ENCODE data around the gene RRP12.
"Not testable (repeated sequence)": the region's sequence is repeated elsewhere in the genome, so short reads cannot be mapped to it uniquely, and the experiment has no call there.

Gene RRP12

DNA sequence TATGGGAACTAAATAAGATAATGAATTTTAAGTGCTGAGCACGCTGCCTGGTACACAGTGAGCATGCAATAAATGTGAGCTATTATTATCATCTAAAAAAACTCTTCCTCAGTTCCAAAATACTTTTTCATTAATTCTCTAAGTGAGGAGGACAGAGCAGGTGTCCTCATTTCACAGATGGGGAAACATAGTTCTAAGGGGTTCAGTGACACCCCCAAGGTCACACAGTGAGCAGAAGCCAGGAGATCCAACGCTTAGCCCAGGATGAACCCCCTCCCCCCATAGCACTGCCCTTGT is 6.8 kb upstream of the RRP12 start:
- no peak for DNase-seq

DNA sequence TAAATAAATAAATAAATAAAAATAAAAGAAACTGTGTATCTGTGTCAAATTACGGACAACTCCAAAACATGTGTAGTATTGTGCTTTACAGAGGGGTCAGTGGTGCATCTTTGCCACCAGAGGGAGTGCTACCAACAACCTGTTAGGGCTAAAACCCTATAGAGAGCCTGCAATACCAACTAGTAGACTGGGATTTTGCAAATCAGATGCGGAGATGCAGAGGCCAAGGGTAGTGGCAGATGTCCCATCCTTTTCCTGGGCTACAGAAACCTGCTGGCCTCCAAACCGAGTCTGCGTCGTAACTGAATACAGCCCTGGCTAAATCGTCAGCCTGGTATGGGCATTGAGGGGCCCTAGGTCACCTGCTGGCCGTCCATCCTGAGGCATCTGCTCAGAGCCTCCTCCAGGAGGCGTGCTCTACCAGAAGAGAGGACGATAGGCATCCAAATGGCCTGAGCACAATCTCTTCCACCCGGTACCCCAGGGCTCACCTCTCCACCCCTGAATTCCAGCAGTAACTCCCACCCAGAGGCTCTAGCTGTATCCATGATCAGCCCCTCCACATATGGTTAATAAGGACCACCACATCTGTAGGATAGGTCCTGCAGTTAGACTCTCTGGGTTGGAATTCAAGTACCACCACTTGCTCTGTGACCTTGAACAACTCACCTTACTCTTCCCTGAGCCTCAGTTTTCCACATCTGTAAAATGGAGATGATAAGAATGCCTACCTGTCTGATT is 6.2 kb upstream of the RRP12 start:
- peak in 9 of 14 donors; percentile 14 to 58 (median 29) for DNase-seq

DNA sequence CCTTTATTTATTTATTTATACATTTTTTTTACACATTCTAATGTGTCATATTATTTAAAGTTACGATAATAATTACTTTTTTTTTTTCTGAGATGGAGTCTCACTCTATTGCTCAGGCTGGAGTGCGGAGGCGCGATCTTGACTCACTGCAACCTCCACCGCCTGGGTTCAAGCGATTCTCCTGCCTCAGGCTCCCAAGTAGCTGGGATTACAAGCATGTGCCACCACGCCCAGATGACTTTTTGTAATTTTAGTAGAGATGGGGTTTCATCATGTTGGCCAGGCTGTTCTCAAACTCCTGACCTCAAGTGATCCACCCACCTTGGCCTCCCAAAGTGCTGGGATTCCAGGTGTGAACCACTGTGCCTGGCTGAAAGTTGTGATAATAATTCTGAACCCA is 5.3 kb upstream of the RRP12 start:
- not testable (repeated sequence) for DNase-seq

DNA sequence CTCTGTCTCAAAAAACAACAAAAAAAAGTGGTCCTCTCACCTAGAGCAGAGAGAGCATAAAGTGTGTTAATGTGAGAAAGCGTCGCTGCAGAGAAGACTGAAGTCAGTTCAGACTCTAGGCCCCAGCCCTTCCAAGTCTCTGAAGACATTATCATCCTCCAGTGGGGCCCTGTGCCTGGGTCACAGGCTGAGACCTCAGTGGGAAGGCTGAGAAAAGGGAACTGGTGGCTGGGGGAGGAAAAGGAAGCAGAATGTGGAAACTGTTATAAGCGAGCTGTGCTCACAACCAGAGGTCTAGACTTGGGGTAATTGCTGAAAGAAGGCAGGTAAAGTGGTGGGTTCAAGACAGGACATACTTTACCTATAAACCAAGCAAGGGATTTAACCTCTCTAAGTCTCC is 4.9 kb upstream of the RRP12 start:
- DNase-seq = peak in 1 of 14 donors; percentile 24

DNA sequence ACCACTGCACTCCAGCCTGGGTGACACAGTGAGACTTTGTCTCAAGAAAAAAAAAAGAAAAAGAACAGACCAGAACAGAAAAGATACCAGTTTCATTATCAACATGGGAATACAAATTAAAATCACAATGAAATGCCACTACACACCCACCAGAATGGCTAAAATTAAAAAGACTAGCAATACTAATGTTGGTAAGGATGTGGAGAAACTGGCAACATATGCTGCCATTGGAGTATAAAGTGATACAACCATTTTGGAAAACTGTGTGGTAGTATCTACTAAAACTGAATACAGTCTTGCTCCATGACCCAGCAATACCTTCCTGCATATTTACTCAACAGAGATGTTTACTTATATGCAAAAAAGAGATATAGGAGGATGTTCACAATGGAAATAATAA is 2.9 kb upstream of the RRP12 start:
- DNase-seq = no peak

DNA sequence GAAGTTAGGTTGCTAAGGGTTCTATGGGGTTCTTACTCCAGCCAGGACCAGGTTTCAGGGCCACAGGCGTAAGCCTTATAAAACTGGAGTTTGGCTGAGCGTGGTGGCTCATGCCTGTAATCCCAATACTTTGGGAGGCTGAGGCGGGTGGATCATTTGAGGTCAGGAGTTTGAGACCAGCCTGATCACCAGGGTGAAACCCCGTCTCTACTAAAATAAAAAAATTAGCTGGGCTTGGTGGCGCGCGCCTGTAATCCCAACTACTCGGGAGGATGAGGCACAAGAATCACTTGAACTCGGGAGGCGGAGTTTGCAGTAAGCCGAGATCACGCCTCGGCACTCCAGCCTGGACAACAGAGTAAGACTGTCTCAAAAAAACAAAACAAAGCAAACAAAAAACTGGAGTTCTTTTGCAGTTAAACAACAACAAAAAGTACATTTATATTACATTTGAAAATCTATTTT is 347 bp upstream of the RRP12 start:
- no peak for DNase-seq

DNA sequence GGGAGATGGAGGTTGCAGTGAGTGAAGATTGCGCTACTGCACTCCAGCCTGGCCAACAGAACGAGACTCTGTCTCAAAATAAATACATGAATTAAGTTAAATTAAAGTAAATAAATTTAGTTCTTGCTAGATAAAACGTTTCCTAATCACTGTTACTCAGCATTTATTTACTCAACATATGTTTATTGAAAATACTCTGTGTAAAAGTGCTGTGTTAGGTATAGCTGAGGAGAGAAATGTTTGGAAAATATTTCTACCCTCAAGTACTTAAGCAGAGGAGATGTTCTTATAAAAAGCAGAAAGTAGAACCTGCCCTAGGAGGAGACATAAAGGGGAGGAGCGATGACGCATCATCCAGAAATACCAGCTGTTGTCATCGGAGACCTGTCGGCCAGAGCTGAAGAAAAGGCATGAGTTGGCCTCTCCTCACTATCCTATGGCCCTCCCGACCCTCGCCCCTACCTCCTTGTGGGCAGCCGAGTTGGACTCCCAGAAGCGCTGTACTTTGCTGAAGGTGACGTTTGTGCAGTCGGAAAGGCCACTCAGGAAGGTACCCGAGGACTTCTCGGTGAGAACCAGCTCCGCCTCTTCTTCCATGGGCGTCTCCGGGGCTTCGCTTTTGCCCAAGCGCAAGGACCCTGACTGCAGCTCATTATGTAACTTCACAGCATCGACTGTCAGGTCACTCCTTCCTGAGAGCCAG is 1.1 kb downstream of the RRP12 start:
- DNase-seq = peak in 1 of 14 donors; percentile 14

DNA sequence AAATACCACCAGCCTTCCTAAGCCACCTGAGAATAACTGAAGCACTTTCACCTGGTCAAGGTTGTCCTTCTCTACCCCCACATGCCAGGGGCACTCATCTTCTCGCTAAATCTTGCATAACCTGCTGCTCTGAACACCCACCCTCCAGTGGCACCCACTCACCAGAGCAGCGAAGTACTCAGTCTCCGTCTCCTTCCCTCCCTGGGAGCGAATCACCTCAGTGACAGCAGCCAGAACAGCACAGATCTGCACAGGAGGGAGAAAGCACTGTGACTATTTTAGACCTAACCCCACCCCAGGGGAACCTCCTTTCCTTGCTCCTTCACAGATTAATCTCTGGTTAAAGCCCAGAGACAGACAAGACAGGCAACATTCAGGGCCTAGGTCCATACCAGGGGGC is 5.1 kb downstream of the RRP12 start:
- DNase-seq = no peak

DNA sequence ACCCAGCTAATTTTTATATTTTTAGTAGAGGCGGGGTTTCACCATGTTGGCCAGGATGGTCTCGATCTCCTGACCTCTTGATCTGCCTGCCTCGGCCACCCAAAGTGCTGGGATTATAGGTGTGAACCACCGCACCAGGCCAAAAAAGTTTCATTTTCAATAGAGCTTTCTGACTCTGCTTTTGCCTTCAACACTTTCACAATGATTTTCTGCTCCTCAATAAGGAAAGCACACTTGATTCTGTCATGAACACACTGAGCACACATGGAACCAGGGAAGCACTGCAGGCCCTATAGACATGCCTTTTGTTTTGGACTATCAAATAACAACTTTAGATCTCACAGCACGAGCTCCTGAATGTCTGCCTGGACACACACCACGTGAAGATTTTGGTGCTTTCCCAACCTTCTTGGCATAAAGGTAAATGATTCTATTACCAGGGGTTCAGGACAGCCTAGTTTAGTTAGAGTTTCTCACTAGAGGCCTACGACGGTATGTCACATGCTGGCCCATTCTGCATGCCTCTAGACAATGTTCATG is 8.0 kb downstream of the RRP12 start:
- no peak for DNase-seq

DNA sequence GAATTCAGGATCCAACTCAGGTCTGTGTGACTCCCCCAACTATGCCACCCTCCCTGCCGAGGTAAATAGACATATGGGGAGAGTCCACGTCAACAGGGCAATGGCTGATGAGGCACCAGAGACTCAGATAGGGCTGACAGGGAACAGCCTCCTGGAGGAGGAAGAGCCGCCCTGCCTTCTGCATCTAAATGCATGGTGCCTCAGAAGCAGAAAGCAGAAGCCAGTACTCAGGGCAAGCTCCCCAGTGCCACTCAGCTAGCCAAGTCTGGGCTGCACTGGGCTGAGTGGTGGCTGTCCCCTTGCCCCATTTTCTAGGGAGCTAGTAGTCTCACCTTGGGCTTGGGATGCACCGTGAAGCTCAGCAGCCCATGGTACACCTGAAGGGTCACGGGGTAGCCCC is 11.0 kb downstream of the RRP12 start:
- DNase-seq = no peak

DNA sequence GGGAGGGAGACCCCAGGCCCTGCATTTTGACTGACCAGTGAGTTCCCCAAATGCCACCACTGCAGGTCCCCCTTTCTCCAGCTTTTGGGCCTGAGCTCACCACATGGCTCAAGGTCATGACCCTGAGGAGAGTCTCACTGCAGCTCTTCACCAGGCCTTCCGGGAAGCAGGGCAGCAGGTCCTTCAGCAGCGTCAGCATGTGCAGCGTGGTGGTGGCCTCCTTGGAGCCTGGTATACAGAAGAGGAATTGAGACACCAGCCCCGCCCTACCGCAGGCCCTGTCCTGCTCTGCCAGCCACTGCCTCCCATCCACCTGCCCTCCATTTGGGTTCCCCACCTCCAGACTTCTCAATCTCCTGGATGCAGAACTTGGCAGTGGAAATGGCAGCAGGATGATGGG is 13.0 kb downstream of the RRP12 start:
- DNase-seq = no peak

DNA sequence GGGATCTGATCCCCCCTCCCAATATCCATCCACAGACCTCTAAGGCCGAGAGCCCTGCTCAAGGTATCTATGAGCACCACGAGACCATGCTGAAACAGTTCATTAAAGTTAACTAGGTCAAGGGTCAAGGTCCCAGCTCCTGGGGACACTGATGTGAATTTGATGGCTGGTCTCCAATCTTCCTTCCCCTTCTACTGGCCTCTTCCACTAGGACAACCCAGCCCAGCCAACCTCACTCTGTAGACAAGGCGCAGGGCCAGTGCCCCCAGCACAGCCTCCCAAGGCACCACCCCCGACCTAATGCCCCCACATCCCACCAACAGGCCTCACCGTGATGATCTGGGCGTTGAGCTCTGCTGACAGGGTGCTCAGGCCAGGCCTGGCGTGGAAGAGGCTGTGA is 15.6 kb downstream of the RRP12 start:
- no peak for DNase-seq

DNA sequence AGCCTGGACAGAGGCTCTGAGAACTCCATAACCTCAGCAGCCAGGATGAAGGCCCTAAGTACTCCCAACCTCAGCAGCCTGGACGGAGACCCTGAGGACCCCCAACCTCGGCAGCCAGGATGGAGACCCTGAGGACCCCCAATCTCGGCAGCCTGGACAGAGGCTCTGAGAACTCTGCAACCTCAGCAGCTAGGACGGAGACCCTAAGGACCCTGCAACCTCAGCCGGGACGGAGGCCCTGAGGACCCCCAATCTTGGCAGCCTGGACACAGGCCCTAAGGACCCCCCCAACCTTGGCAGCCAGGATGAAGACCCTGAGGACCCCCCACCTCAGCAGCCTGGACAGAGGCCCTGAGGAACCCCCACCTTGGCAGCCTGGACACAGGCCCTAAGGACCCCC is 16.5 kb downstream of the RRP12 start:
- no peak for DNase-seq

DNA sequence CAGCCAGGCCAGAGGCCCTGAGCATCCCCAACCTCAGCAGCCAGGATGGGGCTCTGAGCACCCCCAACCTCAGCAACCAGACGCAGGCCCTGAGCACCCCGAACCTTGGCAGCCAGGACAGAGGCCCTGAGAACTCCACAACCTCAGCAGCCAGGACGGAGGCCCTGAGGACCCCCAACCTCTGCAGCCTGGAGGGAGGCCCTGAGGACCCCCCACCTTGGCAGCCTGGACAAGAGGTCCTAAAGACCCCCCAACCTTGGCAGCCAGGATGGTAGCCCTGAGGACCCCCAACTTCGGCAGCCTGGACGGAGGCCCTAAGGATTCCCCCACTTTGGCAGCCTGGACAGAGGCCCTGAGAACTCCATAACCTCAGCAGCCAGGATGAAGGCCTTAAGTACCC is 17.0 kb downstream of the RRP12 start:
- DNase-seq = no peak

DNA sequence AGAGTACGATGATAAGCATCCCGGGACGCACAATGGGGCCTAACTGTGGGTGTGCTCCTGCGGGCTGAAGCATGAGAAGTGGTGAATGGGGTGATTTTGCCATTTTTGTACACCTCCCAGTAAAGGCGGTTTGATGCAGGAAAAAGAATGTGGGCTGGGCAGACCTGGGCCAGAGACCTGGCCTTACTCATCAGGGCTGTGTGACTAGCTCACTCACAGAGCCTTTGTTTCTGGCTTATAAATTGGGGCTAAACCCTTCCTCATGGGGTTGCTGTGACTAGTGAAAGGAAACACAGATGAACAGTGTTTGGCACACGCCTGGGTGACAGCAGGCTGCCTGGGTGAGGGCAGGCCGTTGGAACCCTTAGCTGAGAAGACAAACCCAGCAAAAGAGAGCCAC is 18.0 kb downstream of the RRP12 start:
- DNase-seq = no peak

DNA sequence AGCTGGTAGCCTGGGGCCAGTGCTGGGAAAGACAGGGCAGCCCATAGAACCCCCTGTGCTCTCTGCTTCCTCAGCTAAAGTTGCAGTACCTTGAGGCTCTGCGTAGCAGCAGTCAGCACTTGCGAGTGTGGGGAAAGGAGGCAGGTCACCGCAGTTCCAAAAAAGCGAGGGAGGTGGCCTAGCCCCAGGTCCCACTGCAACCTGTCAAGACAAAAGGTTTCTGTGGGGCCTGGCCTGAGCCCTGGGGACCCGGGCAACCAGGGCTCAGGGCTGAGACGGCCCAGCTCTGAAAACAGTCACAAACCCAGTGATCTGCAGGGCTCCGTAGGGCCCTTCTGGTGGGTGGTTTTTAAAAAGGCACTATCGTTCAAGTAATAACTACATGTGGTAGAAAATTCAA is 19.5 kb downstream of the RRP12 start:
- DNase-seq = no peak

DNA sequence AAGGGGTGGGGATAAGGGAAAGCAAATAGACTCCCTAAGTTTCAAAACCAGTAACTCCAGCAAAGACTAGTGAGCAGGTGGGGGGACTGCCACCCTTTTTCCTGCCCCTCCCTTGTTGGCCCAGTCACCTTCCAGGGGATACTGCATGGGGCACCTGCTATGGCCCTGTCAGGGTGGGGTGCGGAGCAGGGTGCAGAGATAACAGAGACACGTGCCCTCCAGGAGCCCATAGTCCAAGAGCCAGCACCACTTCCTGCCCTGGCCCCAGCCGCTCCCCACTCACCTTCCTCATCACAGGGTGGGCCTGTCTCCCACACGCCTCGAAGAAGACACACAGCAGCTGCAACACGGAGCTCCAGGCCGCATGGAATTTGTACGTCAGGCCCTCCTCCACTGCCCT is 20.6 kb downstream of the RRP12 start:
- no peak for DNase-seq

DNA sequence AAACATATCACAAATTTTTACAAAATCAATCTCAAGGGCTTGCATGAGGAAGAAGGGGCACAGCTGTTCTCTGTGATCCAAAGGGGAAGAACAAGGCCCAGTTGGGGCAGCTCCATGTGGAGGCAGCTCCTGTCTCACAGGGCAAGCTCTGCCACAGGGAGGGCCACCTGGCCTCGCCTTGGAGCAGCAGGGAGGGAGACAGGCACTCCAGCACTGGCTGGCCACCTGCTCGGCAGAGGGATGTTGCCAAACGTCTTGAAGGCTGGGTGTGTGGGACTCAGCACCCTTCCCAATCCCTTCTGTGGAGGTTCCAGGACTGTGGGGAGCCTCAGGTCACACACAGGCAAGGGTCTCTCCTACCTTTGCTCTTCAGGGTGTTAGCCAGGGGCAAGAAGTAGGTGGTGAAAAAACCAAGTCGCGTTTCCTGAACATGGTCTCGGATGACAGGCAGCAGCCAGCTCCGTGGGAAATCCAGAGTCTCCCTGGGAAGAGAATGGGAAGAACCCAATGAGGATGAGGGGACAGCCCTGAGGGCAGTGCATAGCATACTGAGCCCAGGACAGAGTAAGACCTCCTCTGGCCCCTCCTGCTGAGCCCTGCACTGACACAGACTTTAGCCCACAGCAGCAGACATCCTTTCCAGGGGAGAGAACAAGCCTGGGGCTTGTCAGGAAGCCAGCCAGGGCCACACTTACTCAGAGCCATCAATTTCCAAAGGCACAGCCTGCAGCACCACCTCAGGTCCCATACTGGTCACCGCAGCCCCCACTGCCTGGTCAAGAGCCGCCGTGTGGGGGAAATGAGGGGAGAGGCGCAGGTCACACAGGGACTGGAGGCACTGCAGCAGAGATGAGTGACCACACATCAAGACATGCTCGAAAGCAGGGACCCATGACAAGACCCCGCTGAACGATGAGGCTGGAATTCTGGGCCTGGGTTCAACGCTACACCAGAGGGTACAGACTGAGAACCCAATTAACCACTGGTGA is 21.9 kb downstream of the RRP12 start:
- peak in 1 of 14 donors; percentile 11 for DNase-seq

DNA sequence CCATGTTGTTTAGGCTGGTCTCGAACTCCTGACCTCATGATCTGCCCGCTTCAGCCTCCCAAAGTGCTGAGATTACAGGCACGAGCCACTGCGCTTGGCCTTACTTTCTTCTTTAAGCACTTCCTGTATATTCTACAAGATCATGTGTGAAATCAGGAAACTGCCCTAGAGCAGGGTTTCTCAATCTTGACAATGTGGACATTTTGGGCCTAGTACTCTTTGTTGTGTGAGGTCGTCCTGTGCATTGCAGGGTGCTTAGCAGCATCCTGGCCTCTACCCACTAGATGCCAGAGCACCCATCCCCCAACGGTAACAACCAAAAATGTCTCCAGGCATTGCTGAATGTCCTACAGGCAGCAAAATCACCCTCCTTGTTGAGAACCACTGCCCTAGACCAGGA is 24.7 kb downstream of the RRP12 start:
- no peak for DNase-seq

DNA sequence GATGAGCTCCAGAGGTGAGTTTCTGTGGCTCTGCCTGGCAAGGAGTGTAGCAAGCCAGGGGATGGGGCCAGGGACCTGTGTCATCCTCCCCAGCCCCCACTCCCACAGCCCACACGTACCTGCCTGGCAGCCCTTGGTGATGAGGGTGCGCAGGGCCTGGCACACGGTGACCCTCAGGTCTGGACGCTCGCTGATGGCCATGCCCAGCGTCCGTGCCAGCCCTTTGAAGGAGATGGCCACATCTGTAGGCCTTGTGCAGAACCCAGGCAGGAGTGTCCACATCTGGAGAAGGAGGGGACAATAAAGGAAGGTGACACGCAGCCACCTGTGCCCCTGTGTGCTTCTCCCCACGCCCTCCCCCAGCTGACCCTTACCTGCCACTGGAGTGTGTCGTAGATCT is 27.7 kb downstream of the RRP12 start:
- DNase-seq = no peak

DNA sequence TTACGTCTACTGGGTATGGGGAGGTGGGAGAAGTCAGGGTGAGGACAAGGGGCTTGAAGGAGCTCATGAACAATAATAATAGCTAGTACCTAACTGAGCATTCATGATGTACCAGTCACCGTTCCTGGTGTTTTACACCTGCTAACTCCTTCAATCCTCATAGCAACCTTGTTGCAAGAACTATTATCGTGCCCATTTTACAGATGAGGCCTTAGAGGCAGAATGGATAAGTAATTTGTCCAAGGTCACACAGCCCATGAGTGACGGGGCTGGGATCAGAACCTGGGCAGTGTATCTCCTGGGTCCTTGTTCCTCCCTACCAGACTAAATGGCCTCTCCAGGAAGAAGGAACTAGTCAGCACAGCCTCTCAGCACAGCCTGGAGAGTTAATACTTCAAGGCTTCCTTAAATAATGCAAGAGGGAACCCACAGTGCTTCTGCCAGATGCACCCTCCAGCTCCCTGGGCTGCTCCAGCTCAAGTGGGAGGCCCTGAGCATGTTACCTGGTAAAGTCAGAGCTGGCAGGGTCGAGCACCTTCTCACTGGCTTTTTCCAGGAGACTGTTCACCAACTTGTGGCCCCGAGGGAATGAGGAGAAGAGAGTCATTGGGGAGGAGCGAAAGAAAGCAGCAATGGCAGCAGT is 28.8 kb downstream of the RRP12 start:
- DNase-seq = no peak

DNA sequence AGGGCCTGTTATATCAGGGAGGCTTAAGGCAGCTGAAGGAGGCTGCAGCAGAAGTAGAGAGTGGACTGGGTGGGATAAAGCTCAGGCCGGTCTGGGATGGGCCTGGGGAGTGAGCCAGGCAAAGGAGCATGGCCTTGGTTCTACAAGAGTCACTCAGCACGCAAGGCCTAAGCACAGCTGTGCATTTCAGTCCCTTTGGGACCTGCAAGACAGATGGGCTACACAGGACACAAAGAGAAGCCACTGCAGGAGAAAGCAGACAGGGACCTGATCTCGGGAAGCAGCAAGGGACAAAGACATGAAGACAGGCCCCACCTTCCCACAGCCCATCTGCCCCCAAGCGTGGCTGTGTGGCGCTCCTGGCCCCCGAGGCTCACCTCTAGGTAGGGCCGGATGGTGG is 29.4 kb downstream of the RRP12 start:
- DNase-seq = no peak

Data from C1 segment of cervical spinal cord (tissue), 14 donors.